Measurements from ENCODE around the gene NME4.
"Not testable (repeated sequence)": the region's sequence is repeated elsewhere in the genome, so short reads cannot be mapped to it uniquely, and the experiment has no call there.

Gene NME4

GRCh38 chr16:360698-361336 is 36.2 kb upstream of the NME4 start:
- no peak for TF ChIP-seq CTCF (IDR thresholded peaks at IDR 0.05; ENCODE audit: control insufficient read depth, insufficient read depth, low read depth, low read length, missing control alignments)
- no peak for DNase-seq (ENCODE audit: low read depth)
- H3K4me3 ChIP-seq (ENCODE audit: control insufficient read depth, low read depth, low read length): no peak overlapping the region

- no peak for DNase-seq (ENCODE audit: low read depth)
- TF ChIP-seq CTCF (IDR thresholded peaks at IDR 0.05; ENCODE audit: control insufficient read depth, insufficient read depth, low read depth, low read length, missing control alignments): no peak
- H3K4me3 ChIP-seq (ENCODE audit: control insufficient read depth, low read depth, low read length): no peak overlapping the region
These were observed 35.6 kb upstream of the NME4 start for GRCh38 chr16:361341-361871.

- peak; percentile 79 for TF ChIP-seq CTCF (IDR thresholded peaks at IDR 0.05; ENCODE audit: control insufficient read depth, insufficient read depth, low read depth, low read length, missing control alignments)
- no peak overlapping the region for H3K4me3 ChIP-seq (ENCODE audit: control insufficient read depth, low read depth, low read length)
- DNase-seq (ENCODE audit: low read depth): peak; percentile 20
These were observed 34.9 kb upstream of the NME4 start for GRCh38 chr16:361872-362701.

- H3K4me3 ChIP-seq (ENCODE audit: control insufficient read depth, low read depth, low read length); DNase-seq (ENCODE audit: low read depth): not testable (repeated sequence)
These were observed 34.3 kb upstream of the NME4 start for GRCh38 chr16:362702-362999.

- no peak for DNase-seq (ENCODE audit: low read depth)
These were observed 33.8 kb upstream of the NME4 start for GRCh38 chr16:363110-363765.

GRCh38 chr16:363766-364490 is 33.1 kb upstream of the NME4 start:
- no peak for DNase-seq (ENCODE audit: low read depth)
- TF ChIP-seq CTCF (IDR thresholded peaks at IDR 0.05; ENCODE audit: control insufficient read depth, insufficient read depth, low read depth, low read length, missing control alignments): no peak
- H3K4me3 ChIP-seq (ENCODE audit: control insufficient read depth, low read depth, low read length): no peak overlapping the region

More at GRCh38 chr16:363110-363765, 33.8 kb upstream of the NME4 start:
- TF ChIP-seq CTCF (IDR thresholded peaks at IDR 0.05; ENCODE audit: control insufficient read depth, insufficient read depth, low read depth, low read length, missing control alignments): no peak
- no peak overlapping the region for H3K4me3 ChIP-seq (ENCODE audit: control insufficient read depth, low read depth, low read length)
